Skin of body (tissue), 2 donors: Measurements from ENCODE around the gene ASB18. TPM values are rescaled to one million over a fixed set of nuclear protein-coding genes. Genes with fewer than 3 reads are reported as not detected.

Experiments used
- DNase-seq: peaks from one replicate; lab custom pipeline; 2025; lab: John Stamatoyannopoulos, UW
- total RNA-seq: library from RNA; depleted of rRNA; stranded (reverse); fragments of >200 nt; gene quantifications from one replicate; pipeline ENCODE4 v1.2.3, GENCODE V29; 2014

Gene ASB18
- total RNA-seq, 1 donor from 2014 or later = 0.79 TPM

DNA sequence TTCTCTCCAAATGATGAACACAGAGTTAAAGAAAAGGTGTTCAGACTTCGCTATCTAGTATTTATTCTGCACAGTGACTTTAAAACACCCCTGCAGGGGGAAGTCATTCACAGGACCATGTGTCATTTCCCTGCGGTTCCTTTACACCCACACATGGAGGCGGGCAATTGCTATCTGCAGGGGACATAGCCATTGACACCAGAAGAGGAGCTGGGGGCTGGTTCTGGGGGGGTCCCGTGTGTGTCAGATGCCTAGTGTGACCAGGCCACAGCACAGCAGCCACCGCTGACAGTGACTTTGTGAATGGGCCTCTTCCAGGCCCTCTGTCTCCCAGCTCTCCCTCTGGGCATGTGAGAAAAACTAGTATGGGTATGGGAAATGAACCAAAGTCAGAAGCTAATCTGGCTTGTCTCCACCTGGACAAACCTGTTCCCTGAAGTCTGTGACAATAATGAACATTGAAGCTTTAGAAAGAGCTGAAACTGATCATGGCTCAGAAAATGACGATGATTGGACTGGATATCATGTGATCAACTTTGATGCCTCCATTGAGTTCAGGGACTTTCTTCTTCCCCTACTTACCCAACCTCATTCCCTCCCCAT is 88.6 kb downstream of the ASB18 start:
- DNase-seq = no peak

DNA sequence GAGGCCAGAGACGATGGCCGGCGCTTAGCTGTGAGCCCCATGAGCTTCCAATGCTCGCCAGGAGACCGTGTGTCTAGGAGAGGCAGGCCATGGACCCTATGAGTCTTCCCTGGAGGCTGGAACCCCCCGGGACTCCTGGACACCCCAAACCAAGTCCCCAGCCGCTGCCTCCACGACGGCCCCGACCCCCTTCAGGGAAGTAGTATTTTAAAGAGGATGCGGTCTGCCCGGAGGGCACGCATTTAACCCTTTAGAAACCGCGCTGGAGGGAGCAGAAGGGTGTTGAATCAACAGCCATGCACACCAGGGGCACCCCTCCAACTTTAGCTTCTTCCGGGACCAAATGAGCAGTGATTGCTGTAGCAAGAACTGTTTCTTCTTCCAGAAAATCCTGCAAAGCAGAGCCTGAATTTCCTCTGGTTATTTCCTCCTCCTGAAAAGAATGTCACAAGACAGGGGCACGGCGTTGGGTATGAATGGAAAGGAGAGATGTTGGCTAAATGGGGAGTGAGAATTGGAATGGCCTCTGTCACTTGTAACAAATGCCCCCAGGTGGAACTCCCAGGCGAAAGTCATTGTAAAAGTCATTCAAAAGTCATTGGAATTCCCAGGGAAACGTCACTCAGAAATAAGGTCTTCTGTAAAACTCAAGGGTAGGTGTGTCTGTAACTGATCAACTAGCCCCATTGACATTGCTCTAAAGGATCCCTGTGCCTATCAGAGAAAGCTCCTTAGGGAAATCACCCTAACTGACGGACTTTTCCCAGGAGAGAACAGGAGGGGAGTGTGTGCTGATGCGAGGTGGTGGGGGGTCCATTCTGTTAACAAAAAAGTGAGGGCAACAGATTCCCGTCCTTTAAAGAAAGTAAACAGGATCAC is 90.2 kb downstream of the ASB18 start:
- no peak for DNase-seq

DNA sequence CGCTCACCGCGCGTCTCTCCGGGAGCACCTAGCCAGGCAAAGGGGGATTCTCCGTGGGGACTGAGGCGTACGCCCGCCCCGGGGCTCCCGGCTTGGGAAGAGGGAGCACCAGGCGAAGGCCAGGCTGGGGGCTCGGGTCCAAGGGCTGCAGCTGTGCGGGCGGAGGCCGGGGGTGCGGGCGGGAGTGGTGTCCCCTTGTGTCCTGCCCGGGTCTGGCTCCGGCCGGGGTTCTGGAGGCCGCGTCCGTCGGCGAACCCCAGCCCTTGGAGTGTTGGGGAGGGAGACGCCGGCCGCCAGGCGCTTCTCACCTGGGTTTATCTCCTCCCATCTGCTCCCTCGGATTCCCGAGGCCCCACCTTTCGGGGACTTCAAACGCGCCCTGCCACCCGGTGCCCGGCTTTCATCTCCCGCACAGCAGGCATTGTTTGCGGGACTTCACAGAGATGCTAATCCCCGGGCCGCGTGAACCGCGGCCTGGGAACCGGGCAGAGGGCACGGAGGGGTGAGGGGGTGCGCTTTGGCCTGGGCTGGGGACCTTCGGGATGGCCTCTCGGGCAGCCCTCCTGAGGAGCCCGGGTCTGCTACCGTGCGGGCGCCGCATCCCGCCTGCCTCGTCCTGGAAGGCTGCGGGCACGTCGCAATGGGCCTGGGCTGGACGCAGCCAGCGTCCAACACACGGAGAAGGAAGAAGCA is 91.0 kb downstream of the ASB18 start:
- DNase-seq = no peak

DNA sequence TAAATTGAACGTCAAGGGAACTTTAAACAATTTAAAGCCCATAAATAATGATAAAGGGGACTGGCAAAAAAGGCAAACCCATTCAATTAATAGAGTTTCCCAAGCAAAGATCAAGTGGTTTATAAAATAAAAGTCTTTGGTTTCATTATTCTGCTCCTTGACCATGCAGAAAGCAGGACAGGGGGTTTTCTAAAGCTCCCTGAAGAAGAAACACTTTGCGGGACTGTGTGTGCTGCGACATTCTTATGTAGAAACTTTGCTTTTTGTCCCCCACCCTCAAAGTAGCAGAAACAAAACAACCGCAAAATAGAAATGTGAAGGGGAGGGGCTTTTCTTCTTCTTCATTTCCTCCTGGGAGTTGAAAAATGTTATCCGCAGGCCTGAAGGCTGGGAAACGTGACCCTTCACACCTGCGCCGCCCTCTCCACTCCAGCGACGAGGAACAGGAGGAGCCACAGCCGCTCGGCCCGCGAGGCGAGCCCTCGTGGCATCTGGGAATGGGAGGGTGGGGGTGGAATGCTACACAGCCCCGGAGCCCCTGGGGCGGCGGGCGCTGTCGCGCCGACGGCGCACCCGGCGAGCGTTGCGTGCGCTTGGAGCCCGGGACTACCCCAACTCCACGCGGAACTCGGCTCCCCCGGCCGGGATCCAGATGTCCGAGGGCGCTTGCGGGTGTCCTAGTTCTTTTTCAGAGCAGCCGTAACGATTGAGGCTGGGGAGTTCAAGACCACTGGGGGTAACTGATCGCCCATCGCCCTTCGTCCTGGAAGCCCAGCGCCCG is 91.8 kb downstream of the ASB18 start:
- DNase-seq = no peak

DNA sequence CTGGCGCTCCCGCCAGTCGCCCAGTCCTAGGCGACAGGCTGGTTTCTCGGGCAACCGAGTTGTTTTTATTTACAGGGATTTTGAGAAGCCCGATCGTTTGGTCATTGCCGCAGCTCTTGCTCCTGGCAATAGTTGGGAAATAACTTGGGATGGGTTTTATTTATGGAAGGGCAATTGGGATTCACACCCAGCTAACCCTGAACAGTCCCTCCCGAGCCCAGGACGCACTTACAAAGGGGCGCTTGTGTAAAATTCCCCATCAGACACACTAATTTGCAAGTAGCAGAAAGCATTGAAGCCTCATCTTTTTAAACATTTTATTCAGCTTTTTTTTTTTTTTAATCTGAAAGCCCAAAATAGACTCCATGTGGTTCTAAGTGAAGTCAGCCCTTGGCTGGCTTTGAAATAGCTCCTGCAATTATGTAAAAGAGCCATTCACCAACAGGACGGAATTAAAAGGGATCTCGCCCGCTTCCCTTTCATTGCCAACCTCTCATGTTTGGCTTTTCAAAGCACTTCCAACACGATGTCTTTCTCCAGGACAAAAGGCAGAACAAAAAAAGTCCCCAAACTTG is 92.4 kb downstream of the ASB18 start:
- DNase-seq = peak; percentile 30

DNA sequence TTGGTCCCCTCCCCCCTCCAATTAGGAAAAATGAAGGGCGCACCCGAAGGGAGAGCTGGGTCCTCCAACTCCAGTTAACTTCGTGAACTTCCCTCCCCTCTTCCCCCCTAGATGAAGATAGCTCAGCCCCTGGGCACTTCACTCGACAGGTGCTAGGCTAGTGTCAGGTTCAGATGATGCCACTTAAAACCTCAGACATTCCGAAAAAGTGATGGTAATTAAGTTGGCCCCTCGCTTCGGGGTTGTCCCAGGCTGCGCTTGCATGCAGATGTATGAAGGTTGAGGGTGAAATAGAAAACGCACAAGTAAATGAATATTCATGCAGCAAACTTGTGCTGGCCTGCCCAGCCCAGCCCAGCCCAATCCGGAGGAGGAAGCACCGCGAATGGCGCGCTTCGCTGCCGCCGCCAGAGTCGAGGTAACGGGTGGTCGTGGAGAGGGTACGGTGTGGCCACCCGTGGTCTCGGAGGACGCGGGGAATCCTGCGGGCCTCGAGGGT is 93.0 kb downstream of the ASB18 start:
- no peak for DNase-seq

DNA sequence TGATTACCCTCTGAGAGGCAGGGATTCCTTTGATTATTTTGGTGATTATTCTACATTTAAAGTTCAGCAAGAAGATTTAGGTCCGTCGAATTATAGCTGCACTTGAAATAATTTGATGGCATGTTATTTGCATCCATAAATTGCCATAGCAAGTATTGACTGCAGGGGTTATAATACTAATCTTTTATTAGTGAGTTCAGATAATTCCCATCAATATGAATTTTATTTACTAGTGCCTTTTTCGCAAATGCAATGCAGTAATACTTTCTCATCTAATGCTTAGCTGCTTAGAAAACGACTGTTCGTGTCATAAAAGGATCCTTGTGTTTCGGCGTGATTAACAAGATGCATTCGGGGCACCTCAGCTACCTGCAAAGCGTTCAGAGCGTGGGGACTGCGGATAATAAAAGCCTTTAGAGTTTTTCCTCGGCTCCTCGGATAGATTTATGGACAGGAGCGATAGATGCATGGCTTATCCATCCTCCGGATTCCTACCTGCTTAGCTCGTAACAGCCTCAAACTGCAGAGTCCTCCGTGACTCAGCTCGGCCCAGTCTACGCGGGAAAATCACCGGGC is 93.5 kb downstream of the ASB18 start:
- DNase-seq = no peak

DNA sequence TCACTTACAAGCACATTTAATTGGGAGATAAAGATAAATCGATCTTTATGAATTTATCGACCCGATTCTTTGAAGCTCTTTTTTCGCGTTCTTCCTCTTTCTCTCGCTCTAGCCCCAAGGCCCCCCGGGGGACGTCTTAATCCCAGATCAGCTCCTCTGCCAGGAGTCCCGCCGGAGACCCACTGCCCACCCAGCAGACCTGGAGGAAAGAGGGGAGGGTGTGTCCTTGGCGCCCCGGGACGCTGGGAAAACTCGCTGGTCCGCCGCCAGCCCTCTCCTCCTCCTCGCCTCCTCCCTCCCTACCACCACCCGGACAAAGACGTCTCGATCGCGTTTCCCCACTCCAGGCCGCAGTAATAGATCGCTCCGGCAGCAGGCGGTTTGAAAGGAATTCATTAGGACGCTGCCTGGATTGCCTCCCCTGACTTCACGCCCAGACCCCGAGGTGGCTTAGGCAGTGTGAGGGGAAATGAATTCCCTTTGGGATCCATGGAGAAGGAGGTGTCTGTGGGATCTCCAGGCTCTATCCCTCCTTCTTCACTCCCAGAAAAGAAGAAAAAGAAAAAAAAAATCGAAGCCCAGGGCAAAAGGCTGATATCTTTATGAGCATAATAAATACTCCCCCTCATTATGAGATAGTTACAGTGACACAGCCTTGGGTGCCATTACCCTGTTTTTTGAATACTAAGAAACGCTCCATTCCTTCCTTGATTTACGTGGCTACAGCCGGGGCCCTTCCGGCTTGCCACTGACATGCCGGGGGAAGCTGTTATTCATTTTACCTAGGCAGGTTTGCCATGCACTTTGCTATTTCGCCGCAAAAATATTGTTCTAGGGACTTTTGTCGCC is 94.2 kb downstream of the ASB18 start:
- no peak for DNase-seq

DNA sequence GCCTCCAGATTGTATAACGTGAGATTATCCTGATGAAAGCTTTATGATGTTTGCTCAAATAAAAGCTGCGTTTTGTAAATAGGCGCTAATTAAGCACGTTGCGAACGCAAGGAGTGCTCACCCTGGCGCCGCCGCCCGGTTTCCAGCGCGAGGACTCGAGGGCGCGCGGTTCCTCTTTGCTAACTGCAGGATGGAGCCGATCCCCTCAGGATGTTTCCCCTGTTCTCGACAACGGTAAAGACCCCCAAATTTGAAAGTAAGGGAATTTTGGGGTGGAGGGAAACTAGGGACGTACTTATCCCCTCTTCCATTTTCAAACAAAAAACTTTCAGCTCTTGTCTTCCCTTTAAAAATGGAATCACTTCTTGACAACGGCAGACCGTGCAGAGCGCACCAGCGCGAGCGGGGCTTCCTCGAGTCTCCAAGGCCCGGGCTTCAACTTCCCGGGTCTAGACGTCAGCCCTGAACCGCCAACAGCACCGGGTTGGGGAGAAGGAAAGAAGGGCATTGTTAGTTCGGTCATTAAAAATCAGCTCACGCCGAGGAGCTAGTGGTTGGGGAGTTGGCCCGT is 95.0 kb downstream of the ASB18 start:
- DNase-seq = no peak

DNA sequence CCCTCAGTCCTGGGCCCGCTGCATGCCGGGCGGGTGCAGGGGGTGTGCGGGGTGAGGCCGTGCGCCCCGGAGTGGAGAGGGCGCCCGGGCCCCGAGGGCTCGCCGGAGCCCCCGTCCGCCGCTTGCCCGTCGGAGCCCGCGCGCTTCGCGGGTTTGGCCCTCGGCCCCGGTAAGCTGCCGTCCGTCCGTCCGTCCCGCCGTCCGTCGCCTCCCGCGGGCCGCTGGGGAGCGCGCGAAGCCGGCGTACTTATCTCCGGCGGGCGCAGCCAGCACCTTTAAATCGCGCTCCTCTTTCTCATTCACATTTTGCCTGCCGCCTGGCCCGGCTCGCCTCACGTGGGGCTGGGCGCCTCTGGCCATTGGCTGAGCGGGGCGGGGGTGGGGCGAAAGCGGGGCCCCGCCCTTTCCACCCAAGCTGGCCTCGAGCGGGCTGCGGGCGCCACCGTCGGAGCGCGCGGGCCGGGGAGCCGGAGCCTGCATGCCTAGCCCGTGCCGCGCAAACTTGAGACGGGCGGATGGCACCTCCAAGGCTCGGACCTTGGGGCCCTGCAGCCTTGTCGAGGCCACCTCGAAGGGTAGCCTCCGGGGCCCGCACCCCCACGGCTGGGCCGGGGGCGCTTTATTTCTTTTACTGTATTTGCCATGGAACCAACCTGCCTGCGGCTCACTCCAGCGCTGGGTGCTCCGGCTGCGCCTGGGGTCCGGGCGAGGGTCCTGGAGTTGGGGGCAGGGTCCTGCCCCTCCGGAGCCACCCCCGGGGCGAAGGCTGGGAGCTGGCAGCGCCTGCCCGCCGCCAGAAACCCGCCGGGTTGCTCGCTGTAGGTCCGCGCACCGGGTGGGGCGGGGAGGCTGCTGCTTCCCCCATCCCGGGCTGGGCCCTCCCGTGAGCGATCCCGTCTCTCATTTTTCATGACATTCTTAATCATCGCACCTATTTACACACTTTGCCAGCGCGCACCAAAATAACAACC is 95.8 kb downstream of the ASB18 start, which contains the start of gene GBX2:
GBX2 (minus strand) TSS at position 277 of the 971 bp plus-strand sequence. CDS start 415 bp downstream, outside the sequence.
- no peak for DNase-seq

DNA sequence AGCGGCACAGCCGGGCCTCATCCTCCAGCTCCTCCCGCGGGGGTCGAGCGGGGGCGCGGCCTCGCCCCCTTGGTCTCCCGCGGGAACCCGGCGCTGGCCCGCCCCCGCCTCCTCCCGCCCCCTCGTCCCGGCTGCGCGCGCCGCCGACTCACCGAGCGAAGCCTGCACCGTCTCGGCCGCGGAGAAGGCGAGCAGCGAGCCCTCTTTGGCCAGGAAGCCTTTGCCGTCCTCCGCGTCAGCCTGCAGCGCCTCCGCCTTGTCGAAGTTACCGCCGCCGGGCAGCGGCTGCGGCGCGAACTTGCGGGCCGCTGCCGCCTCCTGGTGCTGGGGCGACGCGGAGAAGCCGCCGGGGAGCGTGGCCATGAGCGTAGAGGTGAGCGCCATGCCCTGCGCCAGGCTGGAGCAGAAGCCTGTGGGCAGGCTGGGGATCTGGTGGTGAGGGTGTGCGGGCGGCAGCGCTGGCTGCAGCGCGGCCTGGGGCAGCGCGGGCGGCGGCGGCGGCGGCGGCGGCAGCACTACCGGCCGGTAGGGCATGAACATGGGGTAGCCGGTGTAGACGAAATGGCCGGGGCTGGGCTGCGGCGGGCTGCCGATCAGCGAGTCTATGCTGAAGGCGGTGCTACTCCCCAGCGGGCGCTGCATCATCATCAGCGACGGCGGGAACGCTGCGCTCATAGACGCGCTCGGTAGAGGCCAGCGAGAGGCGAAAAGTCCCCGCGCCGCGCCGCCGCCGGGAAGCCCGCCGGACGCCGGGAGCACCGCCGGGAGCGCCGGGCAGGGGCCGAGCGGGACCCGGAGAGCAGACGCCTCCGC is 96.7 kb downstream of the ASB18 start:
- no peak for DNase-seq

DNA sequence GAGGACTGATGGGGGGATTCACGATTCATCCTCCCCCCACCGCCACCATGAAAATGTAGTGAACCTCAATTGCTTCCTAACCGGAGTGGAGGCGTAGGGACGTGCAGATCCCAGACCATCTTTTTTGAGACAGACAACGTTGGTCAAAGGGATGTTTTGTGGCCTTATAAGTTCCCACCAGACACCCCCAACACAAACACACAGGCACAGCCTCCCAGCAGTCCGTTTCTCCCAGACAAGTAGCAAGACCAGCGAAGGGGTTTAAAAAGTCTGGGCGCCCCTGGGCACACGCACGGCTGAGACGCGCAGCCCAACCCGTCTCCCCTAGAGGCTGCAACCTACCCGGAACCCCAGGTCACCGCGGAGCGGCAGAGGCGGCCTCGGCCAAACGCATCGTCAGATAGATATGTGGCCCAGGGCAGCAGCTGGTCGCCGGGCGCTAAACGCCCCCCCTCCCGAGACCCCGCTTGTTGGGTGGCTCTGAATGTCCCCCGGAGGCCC is 97.4 kb downstream of the ASB18 start:
- no peak for DNase-seq

DNA sequence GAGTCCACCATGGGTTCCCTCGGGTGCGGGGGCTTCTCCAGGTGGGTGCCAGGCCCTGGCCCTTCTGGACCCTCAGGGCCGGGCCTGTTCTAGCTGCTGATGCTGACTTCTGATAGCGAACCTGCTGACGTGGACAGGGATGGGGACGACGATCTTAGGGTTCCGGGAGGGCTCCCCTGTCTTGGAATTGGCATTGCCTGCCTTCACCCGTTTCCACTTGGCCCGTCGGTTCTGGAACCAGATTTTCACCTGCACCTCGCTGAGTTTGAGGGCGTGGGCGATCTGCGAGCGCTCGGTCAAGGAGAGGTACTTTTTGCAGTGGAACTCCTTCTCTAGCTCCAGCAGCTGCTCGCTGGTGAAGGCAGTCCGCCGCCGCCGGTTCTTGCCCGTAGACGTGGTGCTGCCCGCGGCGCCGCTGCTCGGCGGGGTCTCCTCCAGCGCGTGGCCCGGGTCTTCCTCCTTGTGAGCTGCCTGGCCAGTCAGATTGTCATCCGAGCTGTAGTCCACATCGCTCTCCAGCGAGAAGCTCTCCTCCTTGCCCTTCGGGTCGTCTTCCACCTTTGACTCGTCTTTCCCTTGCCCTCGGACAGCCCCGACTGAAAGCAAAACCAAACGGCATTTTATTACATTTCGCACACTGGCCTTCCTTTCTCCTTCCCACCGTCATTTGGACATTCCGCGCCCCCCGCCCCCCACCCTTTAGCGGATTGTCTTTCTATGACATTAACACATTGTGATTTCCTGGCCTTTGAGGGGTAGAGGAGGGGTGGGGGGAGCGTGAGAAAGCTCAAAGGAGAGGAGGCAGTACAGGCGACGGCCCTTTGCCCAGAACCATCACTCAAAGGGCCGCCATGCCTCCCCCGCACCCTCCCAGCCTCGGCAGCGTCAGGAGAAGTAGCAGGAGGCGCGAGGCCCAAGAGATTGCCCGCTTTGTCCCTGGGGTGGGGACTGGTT is 98.1 kb downstream of the ASB18 start:
- DNase-seq = no peak

DNA sequence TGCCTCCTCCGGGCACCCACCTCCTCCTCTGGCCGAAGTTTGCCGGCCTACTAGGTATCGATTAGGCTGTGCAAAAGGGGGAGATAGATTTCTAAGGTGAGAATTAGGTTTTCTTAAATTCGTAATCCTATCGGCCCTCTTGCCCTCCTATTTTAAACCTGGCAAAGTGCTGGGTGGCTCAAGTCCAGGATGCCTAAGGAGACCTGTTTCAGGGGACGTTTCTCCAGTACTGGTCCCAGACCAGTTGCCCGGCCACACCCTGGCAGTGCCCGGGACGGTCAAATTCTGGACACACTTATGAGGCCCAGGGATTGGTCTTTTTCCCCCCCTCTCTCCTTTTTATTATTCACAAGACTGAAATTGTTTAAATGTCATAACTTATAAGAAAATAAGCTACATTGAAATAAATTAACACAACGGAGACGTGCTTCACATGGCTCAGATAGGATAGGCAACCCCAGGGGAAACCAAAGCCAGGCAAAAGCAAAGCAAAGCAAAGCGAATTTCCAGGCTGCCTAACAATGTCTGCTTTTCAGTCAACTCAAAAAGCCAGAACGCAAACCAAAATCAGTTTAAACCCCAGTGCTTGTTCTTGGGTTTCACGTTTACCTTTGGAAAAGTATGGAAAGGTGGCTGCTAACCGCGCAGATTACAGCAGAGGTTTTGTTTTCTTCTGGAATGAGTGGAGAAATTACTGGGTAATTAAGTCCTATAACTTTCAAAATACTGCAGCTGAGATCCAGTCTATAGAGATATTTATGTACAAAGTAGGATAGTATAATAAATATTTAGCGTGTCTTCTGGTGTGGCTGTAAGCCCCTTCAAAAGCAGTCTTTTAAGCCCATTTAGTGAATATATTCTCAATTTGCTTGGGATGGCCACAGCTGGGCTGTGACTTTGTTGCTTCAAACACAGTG is 99.0 kb downstream of the ASB18 start:
- DNase-seq = no peak
